NCI-H2171 treated with DMSO at 0.1 percent for 48 hours (cell line): ENCODE results near the gene TBC1D1.
A peak's percentile ranks its signal among the peaks of the same experiment; 100 is the strongest.

Experiments
- DNase-seq: peaks from one replicate; lab custom pipeline; 2025; lab: John Stamatoyannopoulos, UW

TBC1D1 gene

DNA sequence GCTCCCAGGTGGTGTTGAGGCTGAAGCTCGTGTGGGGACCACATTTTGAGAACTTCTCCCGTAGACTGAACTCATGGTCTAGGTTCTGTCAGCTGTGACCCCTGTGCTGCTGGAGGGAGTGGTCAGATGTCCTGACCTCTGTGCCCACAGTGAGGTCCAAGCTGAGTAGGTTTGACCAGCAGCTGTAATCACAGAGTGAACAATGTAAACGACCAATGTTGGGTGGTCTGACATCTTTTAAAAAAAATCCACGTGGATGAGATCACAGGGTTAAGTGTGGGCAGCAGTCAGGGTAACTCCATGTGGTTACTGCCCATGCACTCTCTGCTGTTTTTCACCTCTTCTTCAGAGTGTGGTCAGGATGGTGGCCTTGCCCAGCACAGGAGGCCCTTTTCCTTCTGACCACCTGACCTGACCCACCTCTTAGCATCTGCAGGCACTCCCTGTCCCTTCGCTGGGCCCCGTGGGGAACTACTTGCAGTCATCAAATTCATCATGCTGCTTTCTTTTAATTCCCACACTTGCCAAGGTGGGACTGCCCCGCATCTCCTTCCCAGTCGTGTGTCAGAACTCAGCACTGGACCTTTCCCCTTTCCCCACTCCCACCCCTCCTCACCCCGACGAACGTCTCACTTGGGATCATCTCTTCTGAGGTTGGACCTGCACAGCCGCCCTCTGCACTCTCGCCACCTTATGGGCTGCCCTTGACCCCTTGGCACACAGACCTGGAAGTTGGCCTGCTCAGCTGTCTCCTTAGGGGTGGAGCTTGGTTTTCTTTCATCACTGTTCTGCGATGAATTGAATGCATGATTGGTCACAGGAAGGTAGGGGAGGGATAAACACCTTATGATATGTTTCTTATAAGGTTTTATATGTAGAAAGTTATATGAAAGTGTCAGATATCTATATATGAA, 189.4 kb downstream of the TBC1D1 start:
- DNase-seq, result no peak

- DNase-seq, result no peak
These were observed 191.1 kb downstream of the TBC1D1 start for GRCh38 chr4:38082021-38082420.

DNA sequence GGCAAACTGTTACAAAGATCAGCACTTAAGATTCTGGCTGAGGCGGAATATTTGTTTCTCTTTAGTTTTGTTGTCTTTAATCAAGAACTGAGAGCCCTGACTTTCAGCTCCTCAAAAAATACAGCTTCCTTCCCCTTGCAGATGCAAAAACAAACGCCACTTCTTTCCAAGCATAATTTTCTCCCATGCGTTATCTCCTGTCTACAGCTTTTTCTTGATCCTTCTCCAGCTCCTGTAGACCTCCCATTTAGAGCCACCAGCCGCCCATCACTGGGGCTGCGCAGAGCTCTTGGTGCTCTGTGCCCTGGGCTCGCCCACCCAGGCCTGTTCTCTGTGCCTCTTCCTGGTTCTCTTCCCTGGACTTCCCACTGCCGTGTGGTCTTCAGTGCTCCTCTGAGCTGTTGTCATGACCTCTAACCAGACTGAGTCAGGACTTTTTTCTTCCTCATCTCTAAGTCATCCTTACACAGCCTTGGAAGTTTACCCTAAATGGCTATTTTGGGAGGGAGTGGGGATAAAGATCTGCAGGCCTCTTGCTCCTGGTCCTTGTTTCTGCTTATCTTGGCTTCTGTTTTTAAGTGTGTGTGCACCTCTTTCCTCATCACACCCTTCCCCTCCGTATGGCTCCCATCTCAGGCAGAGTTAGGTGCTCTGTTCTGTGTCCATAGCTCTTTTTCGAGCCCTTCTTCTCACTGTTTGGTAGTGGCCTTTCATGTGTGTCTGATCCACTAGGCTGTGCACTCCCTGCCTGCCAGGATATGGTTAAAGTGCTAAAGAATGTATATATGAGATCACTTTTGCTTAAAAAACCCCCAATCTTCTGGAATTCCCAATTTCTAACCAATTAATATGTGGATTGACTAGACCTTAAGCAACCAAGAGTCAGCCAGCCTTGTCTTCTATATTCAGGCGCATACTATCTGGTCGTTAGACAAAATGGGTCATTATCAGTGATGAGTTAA, 191.8 kb downstream of the TBC1D1 start:
- no peak for DNase-seq

GRCh38 chr4:38084877-38085711, 194.2 kb downstream of the TBC1D1 start:
- DNase-seq, result peak; percentile 64

- no peak for DNase-seq
These were observed 194.9 kb downstream of the TBC1D1 start for GRCh38 chr4:38085751-38086150.

GRCh38 chr4:38086151-38086848, 195.4 kb downstream of the TBC1D1 start:
- DNase-seq, result no peak

- DNase-seq, result no peak
These were observed 196.0 kb downstream of the TBC1D1 start for GRCh38 chr4:38086849-38087226.

DNA sequence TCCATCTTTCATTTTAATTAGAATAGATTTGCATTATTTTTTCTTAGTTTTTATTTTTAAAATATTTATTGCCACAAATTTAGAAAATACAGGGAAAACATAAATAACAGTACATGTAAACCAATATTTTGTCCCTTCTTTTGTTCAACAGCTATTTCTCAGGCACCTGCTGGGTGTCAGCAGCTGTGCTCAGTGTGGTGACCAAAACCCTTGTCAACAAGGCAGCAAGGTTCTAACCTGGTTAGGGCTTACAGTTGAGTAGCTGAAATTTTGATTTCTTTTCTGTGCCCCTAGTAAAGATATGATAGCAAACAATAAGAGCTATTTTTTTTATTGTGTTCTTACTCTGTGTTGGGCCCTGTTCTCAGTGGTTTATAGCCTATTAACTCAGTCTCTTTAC, 197.4 kb downstream of the TBC1D1 start:
- no peak for DNase-seq

DNA sequence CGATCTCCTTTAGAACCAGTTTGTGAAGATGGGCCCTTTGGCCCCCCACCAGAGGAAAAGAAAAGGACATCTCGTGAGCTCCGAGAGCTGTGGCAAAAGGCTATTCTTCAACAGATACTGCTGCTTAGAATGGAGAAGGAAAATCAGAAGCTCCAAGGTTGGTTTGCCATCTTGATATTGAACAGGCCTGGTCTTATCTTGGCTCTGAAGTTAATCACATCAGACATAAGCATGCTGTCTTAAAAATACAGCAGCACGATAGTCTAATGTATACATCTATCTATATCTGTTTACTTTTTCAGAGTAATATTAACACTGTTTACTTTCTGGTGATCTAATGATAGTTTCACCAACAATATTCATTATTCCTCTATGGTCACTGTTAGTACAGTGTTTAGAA, 199.1 kb downstream of the TBC1D1 start:
- DNase-seq, result no peak

- DNase-seq, result no peak
These were observed 199.8 kb downstream of the TBC1D1 start for GRCh38 chr4:38090455-38091246.

GRCh38 chr4:38091636-38092035, 200.8 kb downstream of the TBC1D1 start:
- DNase-seq, result no peak

GRCh38 chr4:38092701-38093100, 201.8 kb downstream of the TBC1D1 start:
- DNase-seq, result no peak

- peak; percentile 61 for DNase-seq
These were observed 203.5 kb downstream of the TBC1D1 start for GRCh38 chr4:38094419-38094818.

DNA sequence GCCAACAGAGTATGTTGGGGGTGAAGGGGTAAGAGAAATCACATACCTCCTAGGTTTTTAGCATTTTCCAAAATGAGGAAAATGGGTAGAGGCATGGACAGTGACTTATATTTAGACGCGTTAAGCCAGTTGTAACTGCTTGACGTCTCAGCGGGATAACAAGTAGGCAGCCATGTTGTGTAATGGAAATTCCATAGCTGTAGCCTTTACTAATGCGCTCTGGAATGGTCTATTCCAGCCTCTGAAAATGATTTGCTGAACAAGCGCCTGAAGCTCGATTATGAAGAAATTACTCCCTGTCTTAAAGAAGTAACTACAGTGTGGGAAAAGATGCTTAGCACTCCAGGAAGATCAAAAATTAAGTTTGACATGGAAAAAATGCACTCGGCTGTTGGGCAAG, 204.8 kb downstream of the TBC1D1 start:
- DNase-seq, result no peak

- DNase-seq, result no peak
These were observed 206.9 kb downstream of the TBC1D1 start for GRCh38 chr4:38097818-38098217.

DNA sequence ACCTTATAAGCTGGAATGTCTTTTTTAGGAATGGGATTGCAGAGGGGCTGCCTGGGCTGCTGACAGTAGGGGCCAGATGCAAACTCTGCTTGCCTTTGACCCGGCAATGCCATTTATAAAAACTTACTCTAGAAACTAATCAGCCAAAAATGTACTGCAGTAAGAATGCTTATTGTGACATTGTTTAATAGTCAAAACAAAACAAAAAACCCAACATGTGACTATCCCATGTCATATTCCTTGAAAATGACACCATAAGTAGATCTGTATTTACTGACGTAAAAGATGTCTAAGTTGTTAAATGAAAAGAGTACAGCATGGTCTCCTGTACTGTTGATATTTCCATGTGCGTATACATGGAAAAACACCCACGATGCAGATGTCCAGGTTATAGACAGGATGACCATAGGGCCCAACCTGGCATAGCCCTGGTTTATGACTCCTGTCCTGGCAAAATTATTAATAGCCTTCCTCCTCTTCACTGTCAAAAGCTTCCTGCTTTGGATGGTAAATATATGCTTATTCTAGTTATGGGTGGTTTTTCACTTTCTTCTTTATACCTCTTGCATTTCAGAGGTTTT, 208.2 kb downstream of the TBC1D1 start:
- DNase-seq, result no peak

- no peak for DNase-seq
These were observed 209.1 kb downstream of the TBC1D1 start for GRCh38 chr4:38099908-38100407.

DNA sequence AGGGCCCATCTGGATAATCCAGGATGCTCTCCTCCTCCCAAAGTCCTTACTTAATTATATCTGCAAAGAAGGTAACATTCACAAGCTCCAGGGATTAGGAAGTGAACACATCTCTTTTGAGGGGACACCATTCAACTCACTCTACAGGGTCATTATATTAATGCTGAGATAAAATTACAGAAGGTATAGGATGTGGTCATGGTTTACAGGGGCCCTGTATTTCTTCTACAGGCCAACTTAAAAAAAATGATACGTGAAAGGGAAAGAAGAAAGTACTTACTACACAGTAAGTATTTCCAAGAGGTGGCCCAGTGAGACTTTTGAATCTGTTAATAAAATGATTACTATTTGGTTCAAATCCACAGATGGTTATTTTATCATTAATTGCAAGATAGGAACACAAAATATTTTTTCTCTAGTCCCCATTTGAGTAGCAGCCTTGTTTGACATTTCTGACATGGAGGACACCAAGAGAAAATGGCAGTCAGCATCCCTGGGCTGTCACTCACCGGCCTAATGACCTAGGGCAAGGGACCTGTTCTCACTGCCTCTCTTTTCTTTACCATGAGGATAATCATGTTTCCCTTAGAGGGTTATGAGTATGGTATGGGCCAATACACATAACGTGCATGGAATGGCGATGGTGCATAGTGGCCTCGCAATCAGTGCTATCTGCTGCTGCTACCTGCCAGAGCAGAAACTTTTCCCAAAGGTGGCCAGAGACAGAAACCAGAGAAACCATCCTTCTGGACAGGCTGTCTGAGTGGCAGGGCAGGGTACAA, 209.8 kb downstream of the TBC1D1 start:
- no peak for DNase-seq

- no peak for DNase-seq
These were observed 210.7 kb downstream of the TBC1D1 start for GRCh38 chr4:38101563-38101962.
